ENCODE measurements around the gene TPRG1.

The TPRG1 gene

DNA sequence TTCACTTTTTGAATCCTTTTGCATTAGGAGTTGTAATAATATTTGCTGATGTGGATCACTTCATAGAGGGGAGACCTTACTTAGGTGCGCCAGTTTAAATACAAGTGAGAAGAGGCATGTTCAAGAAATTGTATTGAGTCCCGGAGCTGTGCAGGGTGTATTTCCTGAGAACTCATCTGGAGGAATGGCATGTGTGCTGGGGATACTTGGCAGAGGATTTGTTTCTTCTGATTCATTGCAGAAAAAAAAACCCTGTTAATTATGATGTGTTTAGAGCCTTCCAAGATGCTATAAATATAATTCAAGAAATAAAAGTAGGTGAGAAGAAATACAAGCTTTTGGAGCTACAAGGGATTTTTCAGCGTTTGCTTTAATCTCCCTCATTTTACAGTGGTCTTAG lies 97.6 kb downstream of the TPRG1 start:
- Mint-ChIP-seq H3K27ac (no peak overlapping the region), H3K27me3 (ENCODE audit: low read depth) (no peaks in the 10 kb centered on the region), H3K4me1 (ENCODE audit: low read depth) (peaks cover 21% of the 10 kb centered on the region), H3K36me3 (ENCODE audit: low read depth) (peaks cover 2% of the 10 kb centered on the region), H3K4me3 (no peak overlapping the region), H3K9me3 (no peaks in the 10 kb centered on the region)
- no peak for DNase-seq (ENCODE audit: low spot score)

DNA sequence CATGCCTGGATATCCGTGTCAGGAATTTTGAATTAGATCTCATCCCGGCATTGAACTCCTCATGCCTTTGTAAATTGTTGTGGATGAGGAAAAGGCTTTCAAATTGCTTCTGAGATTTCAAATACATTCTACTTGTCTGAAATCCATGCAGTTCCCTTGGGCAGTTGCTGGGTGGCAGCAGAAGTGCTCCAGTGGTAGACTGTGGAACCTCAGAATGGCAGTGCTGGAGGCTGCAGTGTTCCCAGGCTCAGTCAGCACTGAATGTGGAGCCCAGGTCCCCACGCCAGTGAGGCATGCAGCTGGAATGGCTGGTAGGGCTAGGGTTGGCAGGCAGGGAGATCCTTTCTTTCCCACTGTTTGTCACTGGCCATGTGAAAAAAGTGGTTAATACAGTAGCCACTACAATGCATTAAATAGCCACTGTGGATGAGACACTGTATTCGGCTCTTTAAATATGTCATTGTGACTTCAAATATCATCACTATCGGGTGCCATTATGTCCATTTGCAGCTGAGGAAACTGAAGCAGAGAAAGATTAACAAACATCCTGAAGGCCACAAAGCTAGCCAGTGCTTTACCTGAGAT lies 98.6 kb downstream of the TPRG1 start:
- Mint-ChIP-seq H3K9me3 (no peaks in the 10 kb centered on the region), H3K27me3 (ENCODE audit: low read depth) (no peaks in the 10 kb centered on the region), H3K36me3 (ENCODE audit: low read depth) (peaks cover 2% of the 10 kb centered on the region), H3K4me3 (no peak overlapping the region), H3K27ac (no peak overlapping the region), H3K4me1 (ENCODE audit: low read depth) (peaks cover 25% of the 10 kb centered on the region)
- peak; percentile 38 for DNase-seq (ENCODE audit: low spot score)

DNA sequence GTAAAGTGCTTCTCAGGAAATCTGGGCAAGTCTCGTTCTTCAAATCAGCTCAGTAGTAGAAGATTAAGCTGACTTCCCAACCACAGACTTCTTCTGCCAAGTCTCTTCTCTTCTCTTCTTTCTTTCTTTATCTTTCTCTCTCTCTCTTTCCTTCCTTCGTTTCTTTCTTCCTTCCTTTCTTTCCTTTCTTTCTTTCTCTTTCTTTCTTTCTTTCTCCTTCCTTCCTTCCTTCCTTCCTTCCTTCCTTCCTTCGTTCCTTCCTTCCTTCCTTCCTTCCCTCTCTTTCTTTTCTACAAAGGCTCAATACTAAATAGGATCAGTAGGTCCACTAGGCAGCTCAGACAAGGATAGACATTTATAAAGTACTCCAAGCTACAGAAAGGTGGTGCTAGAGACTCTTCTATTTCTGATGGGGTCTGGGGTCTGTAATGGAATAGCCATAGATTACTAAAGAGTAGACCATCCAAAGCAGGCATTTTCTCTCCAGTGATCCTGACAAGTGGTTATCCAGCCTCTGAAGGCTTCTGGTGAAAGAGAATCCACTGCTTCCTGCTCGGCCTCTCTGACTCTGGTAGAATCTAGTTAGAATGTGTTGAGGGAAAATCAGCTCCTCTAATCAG lies 100.8 kb downstream of the TPRG1 start:
- H3K4me3 Mint-ChIP-seq, result peak overlapping the region; percentile 25
- DNase-seq (ENCODE audit: low spot score), result no peak

DNA sequence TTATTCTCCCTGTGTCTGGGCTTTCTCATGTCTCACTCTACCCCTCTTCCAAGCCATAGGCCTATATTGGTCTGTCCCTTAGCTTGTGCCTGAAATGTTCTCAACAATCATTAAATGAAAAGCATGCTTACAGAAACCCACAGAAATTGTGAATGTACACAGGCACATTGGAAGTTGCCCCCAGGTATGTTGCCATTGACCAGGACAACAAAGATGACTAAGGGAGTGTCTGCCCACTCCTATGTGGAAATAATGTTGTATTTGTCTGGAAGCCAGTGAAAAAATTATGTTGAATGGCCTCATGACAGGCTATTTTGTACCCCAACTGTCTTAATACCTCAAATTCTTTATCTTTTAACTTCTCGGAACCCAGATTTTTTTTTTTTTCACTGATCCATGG lies 102.0 kb downstream of the TPRG1 start:
- DNase-seq (ENCODE audit: low spot score), result no peak
- H3K4me1 Mint-ChIP-seq (ENCODE audit: low read depth), result peaks cover 47% of the 10 kb centered on the region
- H3K4me3 Mint-ChIP-seq, result no peak overlapping the region
- H3K27ac Mint-ChIP-seq, result peak overlapping the region; percentile 65
- H3K36me3 Mint-ChIP-seq (ENCODE audit: low read depth), result peaks cover 5% of the 10 kb centered on the region
- H3K27me3 Mint-ChIP-seq (ENCODE audit: low read depth), result no peaks in the 10 kb centered on the region
- H3K9me3 Mint-ChIP-seq, result peaks cover 7% of the 10 kb centered on the region

More for the DNA sequence above, 100.8 kb downstream of the TPRG1 start:
- Mint-ChIP-seq H3K27me3 (ENCODE audit: low read depth) (no peaks in the 10 kb centered on the region), H3K36me3 (ENCODE audit: low read depth) (peaks cover 5% of the 10 kb centered on the region), H3K9me3 (peaks cover 5% of the 10 kb centered on the region), H3K27ac (peak overlapping the region; percentile 78), H3K4me1 (ENCODE audit: low read depth) (peaks cover 38% of the 10 kb centered on the region)

DNA sequence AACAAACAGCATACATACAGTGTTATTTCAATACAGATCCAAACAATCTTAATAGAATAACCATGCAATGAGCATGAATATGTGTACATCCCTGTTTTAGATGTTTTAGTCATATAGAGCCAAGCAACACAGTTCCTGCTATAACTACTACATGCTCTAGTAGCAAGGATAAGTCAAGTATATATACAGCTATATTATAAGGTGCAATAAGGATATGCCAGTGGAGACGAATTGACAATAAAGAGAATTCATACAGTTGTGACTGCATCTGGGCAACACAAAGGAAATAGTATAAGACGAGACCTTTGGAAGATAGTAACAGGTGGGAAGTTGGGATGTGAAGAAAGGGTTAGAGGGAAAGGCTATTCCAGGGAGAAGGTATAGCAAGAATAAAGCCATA lies 103.4 kb downstream of the TPRG1 start:
- peaks cover 11% of the 10 kb centered on the region for H3K9me3 Mint-ChIP-seq
- no peaks in the 10 kb centered on the region for H3K27me3 Mint-ChIP-seq (ENCODE audit: low read depth)
- no peak for DNase-seq (ENCODE audit: low spot score)
- H3K4me1 Mint-ChIP-seq (ENCODE audit: low read depth), result peaks cover 44% of the 10 kb centered on the region
- peaks cover 5% of the 10 kb centered on the region for H3K36me3 Mint-ChIP-seq (ENCODE audit: low read depth)
- H3K4me3 Mint-ChIP-seq, result no peak overlapping the region
- H3K27ac Mint-ChIP-seq, result no peak overlapping the region

DNA sequence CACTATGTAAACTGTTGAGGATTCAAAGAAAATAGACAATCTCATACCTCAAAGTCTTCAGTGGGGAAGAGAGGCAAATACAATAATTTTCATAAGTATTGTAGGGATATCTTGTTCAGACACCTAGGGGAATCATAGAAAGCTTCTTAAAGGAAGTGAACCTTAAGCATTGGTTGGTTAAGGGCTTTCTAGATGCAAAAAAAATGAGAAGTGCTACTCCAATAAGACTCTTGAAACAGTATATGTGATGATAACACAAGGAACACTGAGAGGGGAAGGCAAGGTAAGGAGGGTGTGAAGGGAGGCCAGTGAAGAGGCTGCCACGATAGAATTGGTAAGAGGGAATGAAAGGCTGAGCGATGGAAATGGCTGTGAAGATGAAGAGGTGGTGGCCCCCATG lies 104.1 kb downstream of the TPRG1 start:
- H3K4me1 Mint-ChIP-seq (ENCODE audit: low read depth), result peaks cover 44% of the 10 kb centered on the region
- no peaks in the 10 kb centered on the region for H3K27me3 Mint-ChIP-seq (ENCODE audit: low read depth)
- H3K36me3 Mint-ChIP-seq (ENCODE audit: low read depth), result peaks cover 5% of the 10 kb centered on the region
- no peak for DNase-seq (ENCODE audit: low spot score)
- peak overlapping the region; percentile 37 for H3K27ac Mint-ChIP-seq
- peaks cover 11% of the 10 kb centered on the region for H3K9me3 Mint-ChIP-seq
- H3K4me3 Mint-ChIP-seq, result peak overlapping the region; percentile 7

DNA sequence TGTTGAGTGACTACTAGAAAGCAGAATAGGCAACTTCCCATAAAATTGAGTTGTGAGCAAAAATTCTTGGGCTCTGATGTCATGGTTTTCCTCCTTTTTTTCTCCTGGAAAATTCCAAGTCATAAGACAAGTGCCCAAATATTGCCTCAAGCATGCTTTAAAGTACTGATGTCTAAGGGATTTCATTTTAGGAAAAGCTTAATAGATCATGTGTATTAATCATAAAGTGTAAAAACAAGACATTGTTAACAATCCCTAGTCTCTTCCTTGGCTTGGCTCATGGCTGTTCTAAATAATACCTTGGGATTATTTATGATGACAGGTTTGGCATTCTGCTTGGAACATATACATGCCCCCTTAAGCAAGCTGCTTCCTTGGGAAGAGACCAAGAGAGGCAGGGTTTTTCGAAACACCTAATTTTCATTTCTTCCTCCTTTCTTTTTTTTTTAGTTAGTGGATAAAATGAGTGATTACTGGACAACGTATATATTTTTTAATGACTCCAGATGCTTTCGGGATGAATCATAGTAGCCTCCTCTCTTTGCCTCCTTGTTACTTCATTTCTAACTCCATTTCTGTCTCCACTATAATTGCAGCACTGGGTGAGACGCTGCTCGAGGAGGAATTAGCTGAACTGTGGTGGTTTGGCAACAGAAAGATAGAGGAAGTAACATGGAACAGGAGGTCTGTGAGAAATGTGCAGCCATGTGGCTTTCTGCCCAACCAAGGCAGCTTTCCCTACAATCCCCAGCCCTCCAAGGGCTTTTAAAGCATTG lies 104.9 kb downstream of the TPRG1 start:
- no peak for DNase-seq (ENCODE audit: low spot score)
- peaks cover 5% of the 10 kb centered on the region for H3K36me3 Mint-ChIP-seq (ENCODE audit: low read depth)
- H3K27ac Mint-ChIP-seq, result peak overlapping the region; percentile 3
- peaks cover 44% of the 10 kb centered on the region for H3K4me1 Mint-ChIP-seq (ENCODE audit: low read depth)
- peak overlapping the region; percentile 50 for H3K4me3 Mint-ChIP-seq
- H3K9me3 Mint-ChIP-seq, result peaks cover 11% of the 10 kb centered on the region
- no peaks in the 10 kb centered on the region for H3K27me3 Mint-ChIP-seq (ENCODE audit: low read depth)

DNA sequence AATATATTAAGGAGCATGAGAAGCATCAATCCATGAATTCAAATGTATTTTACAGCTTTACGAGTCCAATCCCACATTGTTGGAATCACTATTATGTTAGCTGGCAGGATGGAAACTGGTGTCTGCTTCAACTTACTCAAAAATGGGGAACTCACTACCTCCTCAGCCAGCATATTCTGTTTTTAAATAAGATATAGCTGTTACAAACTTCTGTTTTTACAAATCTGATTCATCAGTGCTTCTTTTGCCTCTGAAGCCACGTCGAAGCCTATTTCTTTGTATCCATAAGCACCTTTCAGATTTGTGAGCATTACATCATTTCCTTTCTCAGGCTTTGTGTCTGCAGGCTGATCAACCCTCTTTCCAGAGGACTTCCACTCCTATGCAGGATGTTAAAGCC lies 105.9 kb downstream of the TPRG1 start:
- peaks cover 42% of the 10 kb centered on the region for H3K4me1 Mint-ChIP-seq (ENCODE audit: low read depth)
- no peak overlapping the region for H3K4me3 Mint-ChIP-seq
- H3K36me3 Mint-ChIP-seq (ENCODE audit: low read depth), result peaks cover 5% of the 10 kb centered on the region
- H3K27me3 Mint-ChIP-seq (ENCODE audit: low read depth), result no peaks in the 10 kb centered on the region
- H3K27ac Mint-ChIP-seq, result no peak overlapping the region
- DNase-seq (ENCODE audit: low spot score), result peak; percentile 22
- H3K9me3 Mint-ChIP-seq, result peaks cover 11% of the 10 kb centered on the region

DNA sequence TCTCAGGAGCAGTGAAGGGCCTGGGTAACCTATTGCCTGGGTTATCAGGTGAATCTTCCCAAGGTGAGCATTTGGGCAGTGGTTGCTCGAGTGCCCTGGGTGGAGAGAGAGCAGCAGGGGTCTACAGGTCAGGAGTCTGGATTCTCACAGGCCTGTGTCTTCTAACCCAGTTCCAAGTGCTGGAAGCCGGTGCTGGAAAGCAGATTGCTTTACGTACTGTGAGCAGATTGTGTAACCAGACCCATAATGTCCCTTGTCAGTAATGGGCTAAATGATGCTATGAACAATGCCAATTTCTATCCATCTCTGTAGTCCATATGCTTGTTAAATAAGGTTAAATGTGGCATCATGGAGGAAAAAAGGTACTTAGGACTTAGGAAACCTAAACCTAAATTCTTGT lies 106.5 kb downstream of the TPRG1 start:
- no peak for DNase-seq (ENCODE audit: low spot score)
- peaks cover 11% of the 10 kb centered on the region for H3K9me3 Mint-ChIP-seq
- H3K4me3 Mint-ChIP-seq, result no peak overlapping the region
- no peaks in the 10 kb centered on the region for H3K27me3 Mint-ChIP-seq (ENCODE audit: low read depth)
- H3K27ac Mint-ChIP-seq, result no peak overlapping the region
- peaks cover 39% of the 10 kb centered on the region for H3K4me1 Mint-ChIP-seq (ENCODE audit: low read depth)
- H3K36me3 Mint-ChIP-seq (ENCODE audit: low read depth), result peaks cover 5% of the 10 kb centered on the region

DNA sequence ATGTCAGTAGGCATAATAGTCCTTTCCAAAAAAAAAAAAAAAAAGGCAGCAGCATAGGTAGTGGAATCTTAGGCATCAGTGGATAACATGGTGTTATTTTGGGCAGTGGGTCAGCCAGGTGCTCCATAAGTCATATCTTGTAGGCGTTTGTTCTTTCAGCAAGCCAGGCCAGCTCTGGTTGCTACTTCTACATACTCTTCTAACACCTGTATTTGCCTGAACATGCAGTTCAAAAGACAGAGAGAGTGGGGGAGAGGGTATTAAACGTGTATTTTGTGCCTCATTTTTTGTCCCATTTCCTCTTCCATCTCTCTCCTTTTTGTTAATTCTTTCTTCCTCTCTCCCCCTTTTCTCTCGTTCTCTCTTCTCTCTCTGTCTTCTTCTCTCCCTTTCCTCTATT lies 110.4 kb downstream of the TPRG1 start:
- H3K4me1 Mint-ChIP-seq (ENCODE audit: low read depth), result peaks cover 33% of the 10 kb centered on the region
- no peak overlapping the region for H3K27ac Mint-ChIP-seq
- H3K36me3 Mint-ChIP-seq (ENCODE audit: low read depth), result peaks cover 4% of the 10 kb centered on the region
- no peak for DNase-seq (ENCODE audit: low spot score)
- H3K27me3 Mint-ChIP-seq (ENCODE audit: low read depth), result no peaks in the 10 kb centered on the region
- H3K9me3 Mint-ChIP-seq, result peaks cover 6% of the 10 kb centered on the region
- H3K4me3 Mint-ChIP-seq, result no peak overlapping the region

DNA sequence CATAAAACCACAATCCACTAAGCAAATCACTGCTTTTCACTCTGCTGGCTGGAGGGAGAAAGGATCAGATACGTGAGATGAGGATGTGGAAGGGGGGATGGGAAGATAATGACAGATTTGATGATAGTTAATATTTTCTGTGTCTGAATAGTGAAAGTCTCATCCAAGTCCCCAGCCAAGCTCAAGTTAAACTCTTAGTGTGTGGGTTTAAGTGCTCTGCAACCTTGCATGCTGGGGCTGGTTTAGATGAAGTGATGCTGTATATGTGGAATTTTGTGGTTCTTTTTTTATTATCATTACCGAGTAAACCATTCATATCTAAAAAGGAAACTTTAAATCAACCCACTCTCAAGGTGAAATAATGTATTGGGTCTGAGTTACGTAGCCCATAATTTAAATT lies 111.0 kb downstream of the TPRG1 start:
- Mint-ChIP-seq H3K4me3 (no peak overlapping the region), H3K4me1 (ENCODE audit: low read depth) (peaks cover 31% of the 10 kb centered on the region), H3K36me3 (ENCODE audit: low read depth) (peaks cover 4% of the 10 kb centered on the region), H3K9me3 (peaks cover 6% of the 10 kb centered on the region), H3K27ac (no peak overlapping the region), H3K27me3 (ENCODE audit: low read depth) (no peaks in the 10 kb centered on the region)
- DNase-seq (ENCODE audit: low spot score), result no peak

DNA sequence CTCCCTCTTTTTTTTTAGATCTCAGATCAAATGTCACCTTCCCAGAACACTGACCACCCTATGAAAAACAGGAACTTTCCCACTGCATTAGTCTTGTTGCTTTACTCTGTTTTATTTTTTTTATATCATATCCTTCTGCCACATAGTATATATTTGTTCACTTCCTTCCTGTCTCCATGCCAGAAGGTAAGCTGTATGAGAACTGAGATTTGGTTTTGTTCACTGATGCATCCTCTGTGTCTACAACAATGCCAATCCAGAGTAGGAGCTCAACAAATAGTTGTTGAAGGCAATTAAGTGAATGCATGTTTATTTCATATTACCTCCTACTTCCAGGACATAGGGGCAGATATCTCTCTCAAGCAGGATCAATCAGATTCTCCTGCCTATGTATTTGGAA lies 114.4 kb downstream of the TPRG1 start:
- peaks cover 39% of the 10 kb centered on the region for H3K4me1 Mint-ChIP-seq (ENCODE audit: low read depth)
- H3K4me3 Mint-ChIP-seq, result peak overlapping the region; percentile 25
- peaks cover 6% of the 10 kb centered on the region for H3K36me3 Mint-ChIP-seq (ENCODE audit: low read depth)
- peak overlapping the region; percentile 16 for H3K27ac Mint-ChIP-seq
- no peaks in the 10 kb centered on the region for H3K27me3 Mint-ChIP-seq (ENCODE audit: low read depth)
- H3K9me3 Mint-ChIP-seq, result peaks cover 4% of the 10 kb centered on the region
- DNase-seq (ENCODE audit: low spot score), result no peak

DNA sequence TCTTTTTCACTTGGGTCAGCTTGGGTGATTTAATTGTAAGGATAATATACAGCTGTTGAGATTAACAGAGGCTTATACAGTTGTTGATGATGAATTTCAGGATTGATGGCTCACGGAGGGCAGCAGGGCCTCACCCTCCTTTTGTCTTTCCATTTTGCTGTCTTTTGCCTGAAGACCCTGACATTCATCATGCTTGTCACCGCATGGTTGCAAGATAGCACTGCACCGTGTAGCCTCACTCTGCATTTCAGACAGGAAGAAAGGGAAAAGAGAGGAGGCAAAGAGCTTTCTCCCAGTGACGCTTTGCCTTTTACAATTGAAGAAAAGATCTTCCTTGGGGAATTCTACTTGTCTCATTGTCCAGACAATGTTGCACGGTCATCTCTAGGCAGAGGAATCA lies 115.1 kb downstream of the TPRG1 start:
- no peak for DNase-seq (ENCODE audit: low spot score)
- Mint-ChIP-seq H3K4me3 (peak overlapping the region; percentile 25), H3K27me3 (ENCODE audit: low read depth) (no peaks in the 10 kb centered on the region), H3K36me3 (ENCODE audit: low read depth) (peaks cover 6% of the 10 kb centered on the region), H3K4me1 (ENCODE audit: low read depth) (peaks cover 40% of the 10 kb centered on the region), H3K9me3 (peaks cover 4% of the 10 kb centered on the region), H3K27ac (peak overlapping the region; percentile 57)

All from T-helper 2 cell treated with Interferon-gamma antibody and Interleukin-4, amounts not matched to agents 5 μg/mL and 100 μg/mL, for 36 hours (primary cell).